GM21529 (cell line): ENCODE results near the gene OR2K2.
A peak's percentile ranks its signal among the peaks of the same experiment; 100 is the strongest.
"Not testable (repeated sequence)": the region's sequence is repeated elsewhere in the genome, so short reads cannot be mapped to it uniquely, and the experiment has no call there.

Source experiments
- ATAC-seq: cut with Tn5 transposase; IDR thresholded peaks from one replicate; pipeline ENCODE4 v1.9.1; 2021; ENCODE audit not compliant: unreplicated experiment

Gene OR2K2

GRCh38 chr9:111330124-111330523, at the start of gene OR2K2:
OR2K2 (minus strand) TSS chr9:111330224; CDS start chr9:111328433, 1,791 bp downstream.
- no peak for ATAC-seq

GRCh38 chr9:111375817-111376564, 46.0 kb upstream of the OR2K2 start:
- ATAC-seq, result no peak

DNA sequence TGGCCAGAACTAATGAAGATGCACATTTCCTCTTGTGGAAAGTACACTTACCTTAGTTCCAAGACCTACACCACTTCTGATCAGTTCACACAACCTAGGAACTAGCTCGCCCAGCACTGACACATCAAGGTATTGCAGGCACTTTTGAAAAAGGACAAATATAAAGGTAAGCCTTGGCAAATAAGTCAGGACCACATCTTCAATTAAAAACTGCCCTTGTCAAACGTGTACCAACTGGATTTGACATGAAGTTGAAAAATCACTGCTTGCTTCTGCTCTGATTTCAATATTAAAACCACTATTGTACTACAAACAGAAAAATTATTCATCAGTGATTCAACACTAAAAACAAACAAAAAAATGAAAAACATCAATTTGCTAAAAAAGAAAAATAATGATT, 45.0 kb upstream of the OR2K2 start:
- ATAC-seq, result no peak

DNA sequence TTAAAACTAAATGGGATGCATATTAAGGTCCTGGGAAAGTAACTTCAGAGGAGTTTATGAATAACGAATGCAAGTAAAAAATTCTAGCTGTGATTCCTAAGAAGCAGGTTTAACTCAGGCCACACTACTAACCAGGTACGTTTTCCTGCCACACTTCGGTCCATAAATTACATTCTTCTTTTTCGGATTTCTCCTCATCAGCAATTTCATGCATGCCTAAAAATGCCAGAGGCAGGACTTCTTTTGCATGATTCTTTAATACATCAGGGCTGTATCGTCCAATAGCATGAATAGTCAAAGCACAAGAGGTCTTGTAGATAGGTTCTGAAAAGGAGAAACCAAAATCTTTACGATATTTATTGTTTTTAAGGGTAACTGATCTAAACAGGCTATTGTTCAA, 42.3 kb upstream of the OR2K2 start:
- no peak for ATAC-seq

DNA sequence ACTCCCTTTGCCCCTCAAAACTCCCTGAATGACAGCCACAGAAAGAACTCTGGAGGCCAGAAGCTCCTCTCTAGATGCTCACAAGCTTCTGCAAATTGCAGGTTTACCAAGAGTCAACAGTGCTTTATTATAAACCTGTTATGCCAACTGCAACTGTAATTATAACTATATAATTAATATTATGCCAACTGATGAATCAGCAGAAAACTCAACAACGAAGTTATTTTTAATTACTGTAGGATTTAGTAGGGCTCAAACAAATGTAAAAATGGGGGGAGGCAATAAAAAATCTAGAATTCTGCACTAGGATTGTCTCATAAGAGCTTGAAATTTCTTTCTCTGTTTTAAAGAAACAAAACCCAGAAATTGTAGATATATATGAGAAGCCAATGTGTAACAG, 37.0 kb upstream of the OR2K2 start:
- ATAC-seq, result no peak

GRCh38 chr9:111362526-111362925, 32.5 kb upstream of the OR2K2 start:
- ATAC-seq, result no peak

DNA sequence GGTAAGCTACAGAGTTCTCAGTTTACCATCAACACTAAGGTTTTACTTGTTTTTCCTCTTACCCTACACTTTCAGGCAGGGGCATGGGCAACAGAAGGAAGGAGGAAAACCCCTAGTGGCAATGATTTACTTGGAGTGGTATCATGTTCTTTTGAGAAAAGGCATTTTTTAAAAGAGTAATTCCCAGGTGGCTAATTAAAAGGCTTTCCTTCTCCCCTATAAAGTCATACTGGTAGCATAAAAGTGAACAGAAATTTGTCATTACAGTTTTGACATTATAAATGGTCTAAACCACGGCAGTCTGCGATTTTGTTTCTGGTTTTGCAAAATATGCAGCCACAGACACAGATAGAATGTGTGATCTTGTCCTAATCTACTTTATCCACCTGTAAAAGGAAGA, 30.9 kb upstream of the OR2K2 start:
- no peak for ATAC-seq

- ATAC-seq, result no peak
These were observed 26.6 kb upstream of the OR2K2 start for GRCh38 chr9:111356481-111357244.

- ATAC-seq, result no peak
These were observed 22.5 kb upstream of the OR2K2 start for GRCh38 chr9:111352545-111352944.

GRCh38 chr9:111350556-111350955, 20.5 kb upstream of the OR2K2 start:
- no peak for ATAC-seq

GRCh38 chr9:111349766-111350165, 19.7 kb upstream of the OR2K2 start:
- ATAC-seq, result no peak

GRCh38 chr9:111348821-111349271, 18.8 kb upstream of the OR2K2 start:
- no peak for ATAC-seq

GRCh38 chr9:111334318-111334863, 4.4 kb upstream of the OR2K2 start:
- ATAC-seq, result not testable (repeated sequence)

GRCh38 chr9:111320631-111321030, 9.4 kb downstream of the OR2K2 start:
- ATAC-seq, result no peak

- ATAC-seq, result no peak
These were observed 13.2 kb downstream of the OR2K2 start for GRCh38 chr9:111316796-111317195.

DNA sequence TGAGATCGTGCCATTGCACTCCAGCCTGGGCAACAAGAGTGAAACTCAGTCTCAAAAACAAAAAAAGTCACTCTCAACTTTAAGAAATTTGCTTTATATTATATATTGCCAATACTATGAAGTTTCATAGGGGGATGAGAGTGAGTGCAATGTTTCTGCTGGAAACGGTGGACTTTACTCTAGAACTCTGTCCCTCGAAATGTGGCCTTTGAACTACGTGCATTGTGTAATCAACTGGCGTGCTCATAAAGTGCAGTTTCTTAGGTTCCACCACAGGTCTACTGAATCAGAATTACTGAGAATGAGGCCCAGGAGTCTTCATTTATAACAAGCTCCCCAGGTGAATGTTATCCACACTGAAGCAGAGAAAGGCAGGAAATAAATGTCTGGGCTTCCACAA, 24.1 kb downstream of the OR2K2 start:
- no peak for ATAC-seq

GRCh38 chr9:111304000-111304399, 26.0 kb downstream of the OR2K2 start:
- ATAC-seq, result not testable (repeated sequence)

GRCh38 chr9:111301195-111301594, 28.8 kb downstream of the OR2K2 start:
- no peak for ATAC-seq

GRCh38 chr9:111300140-111300735, 29.8 kb downstream of the OR2K2 start:
- ATAC-seq, result no peak

GRCh38 chr9:111299599-111299966, 30.4 kb downstream of the OR2K2 start:
- ATAC-seq, result not testable (repeated sequence)

DNA sequence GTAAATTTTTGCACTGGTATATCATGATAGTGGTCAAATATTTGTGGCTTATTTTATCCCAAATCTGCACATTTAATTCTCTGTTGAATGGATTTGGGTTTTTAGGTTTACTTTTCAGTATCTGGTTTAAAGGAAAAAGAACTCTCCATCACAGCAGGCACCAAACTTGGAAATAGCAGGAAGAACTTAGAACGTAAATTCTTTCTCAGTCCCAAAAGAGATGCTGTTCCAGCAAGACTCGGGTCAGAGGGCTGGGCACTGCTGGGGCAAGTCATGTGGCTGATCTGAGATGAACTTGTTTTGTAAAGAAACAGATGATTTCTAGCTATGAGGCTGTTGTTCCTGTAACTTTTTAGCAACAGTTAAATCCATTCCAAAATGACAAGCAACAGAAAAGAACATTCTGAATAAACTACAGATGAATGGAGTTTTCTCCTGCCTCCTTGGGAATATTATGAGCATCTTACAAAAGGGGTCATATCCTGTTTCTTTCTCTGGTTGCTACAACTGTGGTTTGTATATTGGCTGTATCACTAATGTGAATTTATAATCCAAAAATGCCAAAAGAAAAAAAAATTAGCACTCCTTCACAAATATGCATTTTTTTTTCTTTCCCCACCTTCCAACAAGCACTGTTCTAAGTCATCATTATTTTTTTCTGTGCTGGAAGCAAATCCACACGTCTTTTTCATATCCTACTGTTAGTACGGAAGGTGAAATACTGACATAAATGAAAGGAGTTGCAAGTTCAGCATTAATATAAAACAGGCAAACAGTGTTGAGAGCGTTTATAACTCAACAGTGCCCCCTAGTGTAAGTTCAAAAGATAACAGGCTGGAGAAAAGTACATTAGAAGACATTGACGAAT, 31.1 kb downstream of the OR2K2 start:
- peak; percentile 67 for ATAC-seq
